Epithelial cell of esophagus (primary cell): Measurements from ENCODE around the gene SMNDC1.
"Not testable (repeated sequence)": the region's sequence is repeated elsewhere in the genome, so short reads cannot be mapped to it uniquely, and the experiment has no call there.

Source experiments
- DNase-seq: peaks from one replicate; pipeline ENCODE4 v3.0.0; 2010; ENCODE audit warnings: low read depth
- H3K4me3 ChIP-seq: 2 replicates; pipeline ENCODE4 v1.5.1; 2011; ENCODE audit warnings: mild to moderate bottlenecking, low read length, control low read depth
- CTCF ChIP-seq: IDR thresholded peaks from 2 replicates; pipeline ENCODE4 v1.5.1; 2011; ENCODE audit warnings: low read depth, mild to moderate bottlenecking, low read length, control low read depth, inconsistent platforms; ENCODE audit not compliant: insufficient read depth; ENCODE audit errors: missing control alignments

The SMNDC1 gene

GRCh38 chr10:110258542-110258941 lies 46.2 kb downstream of the SMNDC1 start:
- no peak overlapping the region for H3K4me3 ChIP-seq
- no peak for DNase-seq
- TF ChIP-seq CTCF = no peak

GRCh38 chr10:110254467-110254866 lies 50.3 kb downstream of the SMNDC1 start:
- DNase-seq = no peak
- H3K4me3 ChIP-seq = no peak overlapping the region
- no peak for TF ChIP-seq CTCF

- TF ChIP-seq CTCF = no peak
- H3K4me3 ChIP-seq = no peak overlapping the region
- no peak for DNase-seq
Measured at GRCh38 chr10:110252151-110252550, 52.6 kb downstream of the SMNDC1 start.

DNA sequence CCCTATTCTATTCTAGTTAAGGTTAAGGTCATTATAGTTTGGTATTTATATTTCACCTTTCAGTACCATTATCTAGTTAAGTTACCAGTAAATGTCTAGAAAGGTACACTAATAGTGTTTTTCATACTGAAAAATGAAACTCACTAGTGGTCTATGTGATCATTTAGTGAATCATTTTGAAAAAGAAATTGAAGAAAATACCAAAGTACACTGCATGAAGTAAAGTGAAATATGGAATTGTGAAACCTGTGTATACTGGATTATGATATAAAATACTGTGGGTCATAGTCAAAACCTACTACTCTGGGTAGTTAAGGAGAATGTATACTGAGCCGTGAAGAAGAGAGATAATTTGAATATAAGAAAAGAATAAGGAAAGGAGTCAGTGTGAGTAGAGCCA lies 53.3 kb downstream of the SMNDC1 start:
- DNase-seq, H3K4me3 ChIP-seq: not testable (repeated sequence)

DNA sequence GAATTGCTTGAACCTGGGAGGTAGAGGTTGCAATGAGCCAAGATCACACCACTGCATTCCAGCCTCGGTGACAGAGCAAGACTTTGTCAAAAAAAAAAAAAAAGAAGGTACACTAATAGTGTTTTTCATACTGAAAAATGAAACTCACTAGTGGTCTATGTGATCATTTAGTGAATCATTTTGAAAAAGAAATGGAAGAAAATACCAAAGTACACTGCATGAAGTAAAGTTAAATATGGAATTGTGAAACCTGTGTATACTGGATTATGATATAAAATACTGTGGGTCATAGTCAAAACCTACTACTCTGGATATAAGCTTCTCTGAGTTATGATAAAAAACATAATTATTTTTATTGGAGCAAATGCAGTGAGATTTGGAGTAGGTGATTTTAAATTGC lies 55.2 kb downstream of the SMNDC1 start:
- DNase-seq, H3K4me3 ChIP-seq: not testable (repeated sequence)

DNA sequence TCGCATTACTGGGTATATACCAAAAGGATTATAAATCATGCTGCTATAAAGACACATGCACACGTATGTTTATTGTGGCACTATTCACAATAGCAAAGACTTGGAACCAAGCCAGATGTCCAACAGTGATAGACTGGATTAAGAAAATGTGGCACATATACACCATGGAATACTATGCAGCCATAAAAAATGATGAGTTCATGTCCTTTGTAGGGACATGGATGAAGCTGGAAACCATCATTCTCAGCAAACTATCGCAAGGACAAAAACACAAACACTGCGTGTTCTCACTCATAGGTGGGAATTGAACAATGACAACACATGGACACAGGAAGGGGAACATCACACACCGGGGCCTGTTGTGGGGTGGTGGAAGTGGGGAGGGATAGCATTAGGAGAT lies 56.9 kb downstream of the SMNDC1 start:
- not testable (repeated sequence) for H3K4me3 ChIP-seq, DNase-seq

DNA sequence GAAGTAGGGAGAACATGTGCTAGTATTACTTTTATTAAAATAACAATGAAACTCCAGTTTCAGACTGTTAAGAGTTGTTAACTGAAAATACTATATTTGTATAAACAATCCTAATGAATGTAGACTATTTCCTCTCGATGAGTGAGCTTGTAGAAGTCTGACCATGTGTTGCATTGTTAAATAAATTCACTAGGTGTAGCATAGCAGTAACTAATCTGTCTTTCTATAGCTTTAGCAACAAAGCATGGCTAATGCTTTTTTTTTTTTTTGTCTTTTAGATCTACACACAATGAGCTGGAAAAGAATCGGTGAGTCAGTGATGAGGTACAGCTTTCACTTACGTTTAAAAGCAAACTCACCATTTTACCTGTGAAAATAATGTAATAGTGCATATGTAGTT lies 60.2 kb downstream of the SMNDC1 start:
- H3K4me3 ChIP-seq = no peak overlapping the region
- DNase-seq = peak; percentile 45
- no peak for TF ChIP-seq CTCF

DNA sequence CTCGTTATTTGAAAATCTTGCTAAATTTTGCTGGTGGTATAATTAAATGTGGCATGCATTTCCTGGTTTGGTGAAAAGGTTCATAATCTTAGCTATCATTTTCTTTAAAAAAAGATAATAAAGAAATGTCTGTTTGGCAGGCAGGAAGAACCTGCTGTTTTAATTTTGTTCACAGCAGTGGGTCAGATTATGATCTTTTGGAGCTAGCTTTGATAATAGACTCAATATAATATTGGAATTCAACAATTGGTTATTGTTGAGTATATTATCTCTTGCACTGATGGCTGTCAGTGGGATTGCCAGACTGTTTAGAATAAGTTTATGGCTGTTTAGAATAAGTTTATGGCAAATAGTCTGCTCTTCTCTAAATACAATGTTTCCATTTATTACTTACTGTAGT lies 62.2 kb downstream of the SMNDC1 start:
- TF ChIP-seq CTCF = no peak
- H3K4me3 ChIP-seq = no peak overlapping the region
- DNase-seq = no peak

DNA sequence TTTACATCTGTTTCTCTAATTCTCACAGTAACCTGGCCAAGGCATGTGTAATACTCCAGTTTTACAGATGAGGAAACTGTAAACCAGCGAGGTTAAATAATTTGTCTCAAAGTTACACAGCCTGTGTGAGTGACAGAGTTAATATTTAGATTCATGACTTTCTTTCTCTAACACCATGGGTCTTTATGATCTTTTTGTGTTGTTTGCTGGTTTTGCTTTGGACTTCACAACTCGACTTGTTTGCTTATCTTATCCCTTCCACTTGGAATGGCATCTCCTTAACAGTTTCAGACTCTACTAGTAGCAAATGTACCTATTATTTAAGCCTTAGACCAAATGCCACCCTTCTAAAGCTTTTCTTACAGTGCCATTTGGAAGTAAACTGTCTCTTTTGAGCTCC lies 62.9 kb downstream of the SMNDC1 start:
- no peak for DNase-seq
- no peak overlapping the region for H3K4me3 ChIP-seq
- no peak for TF ChIP-seq CTCF
